ENCODE measurements around the gene SAE1.
"Not testable (repeated sequence)": the region's sequence is repeated elsewhere in the genome, so short reads cannot be mapped to it uniquely, and the experiment has no call there.

SAE1 gene

GRCh38 chr19:47132194-47132852 lies 1.7 kb downstream of the SAE1 start:
- DNase-seq: no peak

GRCh38 chr19:47133021-47133471 lies 2.4 kb downstream of the SAE1 start:
- no peak for DNase-seq

- no peak for DNase-seq
These were observed 3.9 kb downstream of the SAE1 start for GRCh38 chr19:47134545-47134944.

- no peak for DNase-seq
These were observed 4.5 kb downstream of the SAE1 start for GRCh38 chr19:47135156-47135555.

GRCh38 chr19:47141252-47141651 lies 10.6 kb downstream of the SAE1 start:
- not testable (repeated sequence) for DNase-seq

- DNase-seq: no peak
These were observed 11.1 kb downstream of the SAE1 start for GRCh38 chr19:47141695-47142094.

- DNase-seq: no peak
These were observed 12.1 kb downstream of the SAE1 start for GRCh38 chr19:47142779-47143178.

- DNase-seq: no peak
These were observed 12.9 kb downstream of the SAE1 start for GRCh38 chr19:47143322-47144073.

GRCh38 chr19:47144630-47145029 lies 14.0 kb downstream of the SAE1 start:
- DNase-seq: no peak

GRCh38 chr19:47145639-47146486 lies 15.2 kb downstream of the SAE1 start:
- DNase-seq: no peak

- no peak for DNase-seq
These were observed 16.3 kb downstream of the SAE1 start for GRCh38 chr19:47146920-47147319.

GRCh38 chr19:47151627-47152026 lies 21.0 kb downstream of the SAE1 start:
- no peak for DNase-seq

- DNase-seq: no peak
These were observed 21.6 kb downstream of the SAE1 start for GRCh38 chr19:47152205-47152604.

GRCh38 chr19:47152632-47153031 lies 22.0 kb downstream of the SAE1 start:
- DNase-seq: no peak

- no peak for DNase-seq
These were observed 22.6 kb downstream of the SAE1 start for GRCh38 chr19:47153266-47153665.

- DNase-seq: no peak
These were observed 24.5 kb downstream of the SAE1 start for GRCh38 chr19:47155148-47155547.

GRCh38 chr19:47156861-47157430 lies 26.3 kb downstream of the SAE1 start:
- DNase-seq: no peak

- DNase-seq: no peak
These were observed 27.0 kb downstream of the SAE1 start for GRCh38 chr19:47157431-47158321.

GRCh38 chr19:47158367-47158791 lies 27.7 kb downstream of the SAE1 start:
- no peak for DNase-seq

- no peak for DNase-seq
These were observed 28.4 kb downstream of the SAE1 start for GRCh38 chr19:47158879-47159503.

GRCh38 chr19:47161876-47162489 lies 31.3 kb downstream of the SAE1 start:
- DNase-seq: no peak

All from NCI-H510A (cell line).